Brain microvascular endothelial cell (primary cell): ENCODE measurements around the gene HRH1.
"Not testable (repeated sequence)": the region's sequence is repeated elsewhere in the genome, so short reads cannot be mapped to it uniquely, and the experiment has no call there.

Source experiments
- DNase-seq: peaks from one replicate; pipeline ENCODE4 v3.0.0-alpha.2; 2020
- H3K27ac ChIP-seq: fragments of 250-450 bp; sonication (Bioruptor Pico); 2 replicates; pipeline ENCODE4 v1.5.1; 2020; ENCODE audit warnings: mild to moderate bottlenecking, moderate library complexity
- H3K27me3 ChIP-seq: fragments of 250-450 bp; sonication (Bioruptor Pico); replicated peaks from 2 replicates; pipeline ENCODE4 v1.5.1; 2020; ENCODE audit warnings: mild to moderate bottlenecking
- H3K36me3 ChIP-seq: fragments of 250-450 bp; sonication (Bioruptor Pico); replicated peaks from 2 replicates; pipeline ENCODE4 v1.5.1; 2020; ENCODE audit warnings: mild to moderate bottlenecking
- H3K4me3 ChIP-seq: 2 replicates; pipeline ENCODE4 v1.5.1; 2011; ENCODE audit warnings: low read depth, mild to moderate bottlenecking, control low read depth, low read length, moderate library complexity
- CTCF ChIP-seq: IDR thresholded peaks from 2 replicates; pipeline ENCODE4 v1.5.1; 2011; ENCODE audit warnings: low read depth, mild to moderate bottlenecking, moderate library complexity, low read length, control low read depth, inconsistent platforms; ENCODE audit errors: missing control alignments
- in situ Hi-C: cut with HindIII; loops from 2 replicates; pipeline ENCODE4 v1.10.0; 2017; ENCODE audit warnings: low sequenced_read_pairs, low pct_ligation_motif_present

Gene HRH1

GRCh38 chr3:11154036-11154952 lies at the start of gene HRH1:
TSS of gene HRH1 (plus strand) at chr3:11154493. CDS start at chr3:11259038, 104,545 bp downstream.
- peak within 1 kb of the TSS; percentile 38 for H3K27ac ChIP-seq
- TF ChIP-seq CTCF, result no peak
- in situ Hi-C loops, result no loop called here
- H3K4me3 ChIP-seq, result peak within 1 kb of the TSS; percentile 75
- no peaks in the 10 kb centered on the region for H3K36me3 ChIP-seq
- DNase-seq, result no peak
- H3K27me3 ChIP-seq, result no peaks in the 10 kb centered on the region

GRCh38 chr3:11113316-11113715 lies 41.0 kb upstream of the HRH1 start:
- in situ Hi-C loops, DNase-seq, H3K27ac ChIP-seq, H3K4me3 ChIP-seq, H3K27me3 ChIP-seq, H3K36me3 ChIP-seq: not testable (repeated sequence)

GRCh38 chr3:11115548-11115947 lies 38.7 kb upstream of the HRH1 start:
- in situ Hi-C loops, result no loop called here
- no peaks in the 10 kb centered on the region for H3K36me3 ChIP-seq
- no peak for DNase-seq
- TF ChIP-seq CTCF, result peak; percentile 7
- no peak overlapping the region for H3K4me3 ChIP-seq
- H3K27ac ChIP-seq, result no peak overlapping the region
- H3K27me3 ChIP-seq, result no peaks in the 10 kb centered on the region

- Histone ChIP-seq H3K27ac (no peak overlapping the region), H3K27me3 (no peaks in the 10 kb centered on the region), H3K36me3 (no peaks in the 10 kb centered on the region), H3K4me3 (no peak overlapping the region)
- no peak for TF ChIP-seq CTCF
- DNase-seq, result no peak
- in situ Hi-C loops, result no loop called here
Observed at GRCh38 chr3:11116336-11117059, 37.8 kb upstream of the HRH1 start.

- in situ Hi-C loops, result no loop called here
- Histone ChIP-seq H3K27ac (no peak overlapping the region), H3K36me3 (no peaks in the 10 kb centered on the region), H3K4me3 (no peak overlapping the region), H3K27me3 (no peaks in the 10 kb centered on the region)
- no peak for DNase-seq
- TF ChIP-seq CTCF, result no peak
Observed at GRCh38 chr3:11117591-11117990, 36.7 kb upstream of the HRH1 start.

- TF ChIP-seq CTCF, result no peak
Observed at GRCh38 chr3:11118181-11118682, 36.1 kb upstream of the HRH1 start.

More at GRCh38 chr3:11118181-11118682, 36.1 kb upstream of the HRH1 start:
- Histone ChIP-seq H3K36me3 (no peaks in the 10 kb centered on the region), H3K27me3 (no peaks in the 10 kb centered on the region), H3K4me3 (no peak overlapping the region), H3K27ac (peak overlapping the region; percentile 7)
- peak; percentile 59 for DNase-seq
- in situ Hi-C loops, result no loop called here
